CD14-positive monocyte (primary cell): ENCODE data around the gene RSF1. TPM values are rescaled to one million over a fixed set of nuclear protein-coding genes. Genes with fewer than 3 reads are reported as not detected.

Experiments used
- DNase-seq, 3 donors: peaks; one replicate each; pipeline ENCODE4 v3.0.0-alpha.2; 2011 to 2022
- H2AFZ ChIP-seq: 2 replicates; pipeline ENCODE4 v1.6.0; 2012; ENCODE audit warnings: mild to moderate bottlenecking, low read depth, low read length, inconsistent platforms; ENCODE audit not compliant: insufficient read depth, poor library complexity, severe bottlenecking
- H3K27ac ChIP-seq, 2 donors: 1 replicate in 1 of 2; 2 replicates in 1 of 2; pipeline ENCODE4 v1.5.1; 2012 to 2013; ENCODE audit warnings: low read length in 2 of 2, control low read depth in 1 of 2, inconsistent platforms in 1 of 2, low read depth in 1 of 2, mild to moderate bottlenecking in 1 of 2
- H3K27me3 ChIP-seq, 2 donors: one replicate each; pipeline versions ENCODE4 v1.6.0 to v1.6.1; 2011 to 2013; ENCODE audit warnings: low read length in 2 of 2; ENCODE audit not compliant: control insufficient read depth in 2 of 2, insufficient read depth in 2 of 2
- H3K36me3 ChIP-seq, 2 donors: replicated peaks in 1 of 2; 1 replicate in 1 of 2; 2 replicates in 1 of 2; pipeline versions ENCODE4 v1.5.1 to v1.6.1; 2012 to 2013; ENCODE audit warnings: low read length in 2 of 2, control low read depth in 1 of 2, inconsistent platforms in 1 of 2, mild to moderate bottlenecking in 1 of 2; ENCODE audit not compliant: insufficient read depth in 2 of 2, control insufficient read depth in 1 of 2
- H3K4me1 ChIP-seq, 2 donors: 1 replicate in 1 of 2; 2 replicates in 1 of 2; pipeline versions ENCODE4 v1.5.1 to v1.6.1; 2012 to 2013; ENCODE audit warnings: low read length in 2 of 2, control low read depth in 1 of 2, inconsistent platforms in 1 of 2, mild to moderate bottlenecking in 1 of 2, moderate library complexity in 1 of 2; ENCODE audit not compliant: insufficient read depth in 2 of 2, control insufficient read depth in 1 of 2
- H3K4me2 ChIP-seq: replicated peaks from 2 replicates; pipeline ENCODE3; 2012; ENCODE audit warnings: low read length, moderate library complexity, mild to moderate bottlenecking; ENCODE audit not compliant: poor library complexity, severe bottlenecking; ENCODE audit errors: extremely low read depth
- H3K4me3 ChIP-seq, 3 experiments: fragments of 200-600 bp in 1 of 3; sonication (generic) in 1 of 3; replicated peaks in 1 of 3; 1 replicate in 2 of 3; 2 replicates in 1 of 3; pipeline ENCODE4 v1.5.1; 2011 to 2013; ENCODE audit warnings: low read length in 3 of 3, mild to moderate bottlenecking in 3 of 3, control low read depth in 2 of 3, low read depth in 2 of 3, inconsistent platforms in 1 of 3, moderate library complexity in 1 of 3
- H3K79me2 ChIP-seq: 2 replicates; pipeline ENCODE4 v1.6.0; 2012; ENCODE audit warnings: mild to moderate bottlenecking, control low read depth, inconsistent platforms, low read length, moderate library complexity; ENCODE audit not compliant: insufficient read depth
- H3K9ac ChIP-seq: 2 replicates; pipeline ENCODE4 v1.6.0; 2017; ENCODE audit warnings: low read length, mild to moderate bottlenecking; ENCODE audit not compliant: insufficient read depth, poor library complexity, severe bottlenecking
- H3K9me3 ChIP-seq, 2 donors: replicated peaks in 1 of 2; 1 replicate in 1 of 2; 2 replicates in 1 of 2; pipeline versions ENCODE4 v1.5.1 to v1.6.1; 2012 to 2013; ENCODE audit warnings: low read length in 2 of 2, control low read depth in 1 of 2; ENCODE audit not compliant: control insufficient read depth in 1 of 2, insufficient read depth in 1 of 2
- H4K20me1 ChIP-seq: 2 replicates; pipeline ENCODE4 v1.6.0; 2012; ENCODE audit warnings: mild to moderate bottlenecking, low read length, control low read depth, moderate library complexity; ENCODE audit not compliant: insufficient read depth
- H3K27ac Mint-ChIP-seq, 7 donors: one replicate each; pipeline ENCODE4 v1.8.0; 2020; ENCODE audit warnings: mild to moderate bottlenecking in 7 of 7, mixed read lengths in 7 of 7, moderate library complexity in 6 of 7, inconsistent platforms in 2 of 7
- H3K27me3 Mint-ChIP-seq, 3 donors: one replicate each; pipeline ENCODE4 v1.8.0; 2021 to 2022; ENCODE audit warnings: low read depth in 3 of 3, mild to moderate bottlenecking in 3 of 3, mixed read lengths in 3 of 3, moderate library complexity in 3 of 3, inconsistent platforms in 1 of 3
- H3K36me3 Mint-ChIP-seq, 2 donors: one replicate each; pipeline ENCODE4 v1.8.0; 2020; ENCODE audit warnings: mixed read lengths in 2 of 2, inconsistent platforms in 1 of 2, mild to moderate bottlenecking in 1 of 2
- H3K4me1 Mint-ChIP-seq: one replicate; pipeline ENCODE4 v1.8.0; 2020; ENCODE audit warnings: mild to moderate bottlenecking, mixed read lengths
- H3K4me3 Mint-ChIP-seq, 2 donors: one replicate each; pipeline ENCODE4 v1.8.0; 2020; ENCODE audit warnings: mild to moderate bottlenecking in 2 of 2, mixed read lengths in 2 of 2, moderate library complexity in 1 of 2
- H3K9me3 Mint-ChIP-seq, 7 donors: one replicate each; pipeline ENCODE4 v1.8.0; 2020 to 2022; ENCODE audit warnings: mixed read lengths in 7 of 7, mild to moderate bottlenecking in 6 of 7, moderate library complexity in 6 of 7, inconsistent platforms in 2 of 7
- CTCF ChIP-seq: fragments of 200-600 bp; IDR thresholded peaks from one replicate; pipeline ENCODE4 v1.8.0; 2022; ENCODE audit warnings: antibody characterized with exemption, mild to moderate bottlenecking
- WGBS: methylation state at CpG from one replicate; pipeline ENCODE4 v1.1.5; 2013; ENCODE audit warnings: missing lambda C conversion rate; ENCODE audit not compliant: insufficient coverage; 5-methylcytosine and 5-hydroxymethylcytosine counted together
- intact Hi-C, 2 donors: fragments of 100-400 bp; cut with micrococcal nuclease; formaldehyde crosslinking; loops; one replicate each; pipeline versions ENCODE4 v1.15.0 to v1.15.1; 2023
- polyA plus RNA-seq, 3 donors: library from polyadenylated mRNA; depleted of rRNA in 1 of 3; unstranded in 2 of 3; stranded (reverse) in 1 of 3; fragments of 300-500 nt in 2 of 3; fragments of >200 nt in 1 of 3; fragmentation: Illumina TruSeq in 2 of 3; gene quantifications; 1 replicate in 2 of 3; 2 replicates in 1 of 3; pipeline ENCODE4 v1.2.3, GENCODE V29; 2012 to 2021

Gene RSF1
- polyA plus RNA-seq, 3 donors = 8.3 to 14.8 (median 9.2) TPM

- no peaks in the 10 kb centered on the region for H3K9me3 ChIP-seq
- H3K36me3 ChIP-seq = peaks cover 22 to 45% of the 10 kb centered on the region in 2 donors
- H3K27ac ChIP-seq = peak overlapping the region in 1 of 2 donors; percentile 46
- TF ChIP-seq CTCF = no peak
- Mint-ChIP-seq H3K4me1 (peaks cover 27% of the 10 kb centered on the region), H3K36me3 (peaks cover 33 to 50% of the 10 kb centered on the region in 2 donors), H3K27ac (peak overlapping the region in 6 of 7 donors; percentile 21 to 94 (median 80)), H3K27me3 (no peaks in the 10 kb centered on the region), H3K9me3 (peaks cover 0 to 3% (median 0%) of the 10 kb centered on the region in 7 donors), H3K4me3 (no peak overlapping the region)
- no peak overlapping the region for H2AFZ ChIP-seq
- no peak overlapping the region for H3K4me2 ChIP-seq
- 67% methylated on average over 1 of the region's 4 CpGs for WGBS
- H3K4me1 ChIP-seq = peaks cover 27 to 35% of the 10 kb centered on the region in 2 donors
- peaks cover 79% of the 10 kb centered on the region for H3K79me2 ChIP-seq
- no peaks in the 10 kb centered on the region for H3K27me3 ChIP-seq
- intact Hi-C loops = no loop called here
- H3K9ac ChIP-seq = no peak overlapping the region
- DNase-seq = no peak
- peaks cover 24% of the 10 kb centered on the region for H4K20me1 ChIP-seq
- H3K4me3 ChIP-seq = no peak overlapping the region
Observed at GRCh38 chr11:77630157-77630710, 190.3 kb downstream of the RSF1 start.

GRCh38 chr11:77619576-77620198 lies 200.8 kb downstream of the RSF1 start:
- peak; percentile 86 for TF ChIP-seq CTCF
- Histone ChIP-seq H3K4me1 (no peaks in the 10 kb centered on the region), H3K36me3 (peaks cover 86 to 98% of the 10 kb centered on the region in 2 donors), H3K4me3 (no peak overlapping the region), H3K4me2 (no peak overlapping the region), H3K79me2 (no peaks in the 10 kb centered on the region), H3K9ac (no peak overlapping the region), H3K9me3 (no peaks in the 10 kb centered on the region), H3K27ac (no peak overlapping the region), H4K20me1 (no peaks in the 10 kb centered on the region), H2AFZ (no peak overlapping the region), H3K27me3 (no peaks in the 10 kb centered on the region)
- Mint-ChIP-seq H3K27me3 (peaks cover 0 to 2% (median 0%) of the 10 kb centered on the region in 3 donors), H3K4me1 (no peaks in the 10 kb centered on the region), H3K36me3 (peaks cover 78 to 96% of the 10 kb centered on the region in 2 donors), H3K9me3 (no peaks in the 10 kb centered on the region), H3K4me3 (no peak overlapping the region), H3K27ac (no peak overlapping the region)
- 100% methylated on average over 2 of the region's 3 CpGs for WGBS
- intact Hi-C loops = loop anchor here in 1 of 2 donors (10.0 kb wide), 1 partner anchor 495 kb away; the partner anchor contains the start of gene MYO7A
- peak in 2 of 3 donors; percentile 15 to 50 for DNase-seq
